Spleen (tissue), 11 donors: ENCODE results near the gene PAQR6. TPM values are rescaled to one million over a fixed set of nuclear protein-coding genes. Genes with fewer than 3 reads are reported as not detected.

Experiments used
- DNase-seq: peaks from one replicate; pipeline ENCODE4 v3.0.0-alpha.2; 2020
- H3K27ac ChIP-seq, 8 donors: fragments of 200-600 bp; sonication (generic) in 7 of 8; 1 replicate in 4 of 8; 2 replicates in 4 of 8; pipeline versions ENCODE4 v1.5.0 to v1.8.0; 2016 to 2021; ENCODE audit warnings: inconsistent platforms in 4 of 8, mild to moderate bottlenecking in 4 of 8, moderate library complexity in 1 of 8
- H3K27me3 ChIP-seq, 7 donors: fragments of 200-600 bp; sonication (generic) in 6 of 7; replicated peaks in 1 of 7; 1 replicate in 4 of 7; 2 replicates in 3 of 7; pipeline versions ENCODE4 v1.5.0 to v1.8.0; 2016 to 2021; ENCODE audit warnings: inconsistent platforms in 3 of 7, mild to moderate bottlenecking in 1 of 7
- H3K36me3 ChIP-seq, 6 donors: fragments of 200-600 bp; sonication (generic) in 5 of 6; 1 replicate in 4 of 6; 2 replicates in 2 of 6; pipeline versions ENCODE4 v1.5.0 to v1.8.0; 2016 to 2021; ENCODE audit warnings: inconsistent platforms in 2 of 6
- H3K4me1 ChIP-seq, 6 donors: fragments of 200-600 bp; sonication (generic) in 5 of 6; 1 replicate in 3 of 6; 2 replicates in 3 of 6; pipeline versions ENCODE4 v1.5.0 to v1.8.0; 2016 to 2021; ENCODE audit warnings: inconsistent platforms in 3 of 6
- H3K4me3 ChIP-seq, 8 donors: fragments of 200-600 bp; sonication (generic) in 7 of 8; 1 replicate in 4 of 8; 2 replicates in 4 of 8; pipeline versions ENCODE4 v1.5.0 to v1.8.0; 2016 to 2021; ENCODE audit warnings: inconsistent platforms in 4 of 8, mild to moderate bottlenecking in 4 of 8, moderate library complexity in 2 of 8
- H3K9me3 ChIP-seq, 8 donors: fragments of 200-600 bp; sonication (generic) in 7 of 8; 1 replicate in 4 of 8; 2 replicates in 4 of 8; pipeline versions ENCODE4 v1.5.0 to v1.8.0; 2016 to 2021; ENCODE audit warnings: inconsistent platforms in 4 of 8
- CTCF ChIP-seq, 11 experiments: fragments of 200-600 bp in 7 of 11; fragments of 450-650 bp in 4 of 11; sonication (generic) in 4 of 11; IDR thresholded peaks in 8 of 11; conservative IDR thresholded peaks in 3 of 11; 1 replicate in 7 of 11; 2 replicates in 4 of 11; pipeline versions ENCODE4 v1.4.0 to v1.8.0; 2016 to 2021; ENCODE audit warnings: antibody characterized with exemption in 11 of 11, inconsistent platforms in 4 of 11, mild to moderate bottlenecking in 1 of 11
- POLR2A ChIP-seq, 3 donors: fragments of 450-650 bp; IDR thresholded peaks; one replicate each; pipeline ENCODE4 v1.5.1; 2017; ENCODE audit warnings: antibody characterized with exemption in 3 of 3, mild to moderate bottlenecking in 1 of 3
- POLR2AphosphoS5 ChIP-seq, 3 donors: sonication (generic); formaldehyde crosslinking; IDR thresholded peaks; one replicate each; pipeline ENCODE4 v1.5.1; 2017; ENCODE audit warnings: antibody characterized with exemption in 3 of 3
- WGBS, 5 donors: extraction: QIAGEN DNeasy Blood & Tissue Kit in 3 of 5; methylation state at CpG; one replicate each; pipeline versions ENCODE4 v1.1.5 to v1.1.7; 2013 to 2018; 5-methylcytosine and 5-hydroxymethylcytosine counted together
- intact Hi-C: fragments of 100-400 bp; cut with DNase I; formaldehyde crosslinking; loops from one replicate; pipeline ENCODE4 v1.15.0; 2023; ENCODE audit warnings: low total_unique reads
- polyA plus RNA-seq, 3 donors: library from polyadenylated mRNA; stranded (reverse); fragments of 200-250 nt; gene quantifications; one replicate each; pipeline ENCODE4 v1.2.1, GENCODE V29; 2013
- total RNA-seq, 7 donors: library from RNA; depleted of rRNA in 3 of 7; stranded (reverse); fragments of >200 nt in 3 of 7; fragmentation: NEBNext Ultra II Directional in 4 of 7; extraction: Animal tissue kit (Norgen Biotek cat#: 25700) in 4 of 7; gene quantifications; one replicate each; pipeline versions ENCODE4 v1.1.0 to v1.2.1, GENCODE V29; 2016 to 2021
- donor health status: healthy with polysubstance abuse.
- donor health status: DM: no; HTN: no; CAD: no; lungs with moderate emphysema.
- donor health status: DM: no; HTN: no; CAD: no.
- donor health status: Bipolar disorder and iron deficiency.
- donor health status: healthy.
- donor health status: DM: no; HTN: no; CAD: no.
- donor health status: DM: yes; HTN: yes; CAD: no.

PAQR6 gene
- total and polyA plus RNA-seq, 10 donors, result 0.80 to 4.0 (median 2.0) TPM

GRCh38 chr1:156212833-156213643 is 34.8 kb downstream of the PAQR6 start, which contains the start of gene PMF1:
PMF1 (plus strand) TSS chr1:156213007; CDS start chr1:156213016, 9 bp downstream.
- WGBS, 5 donors, result 0% methylated on average over 34 to 61 of the region's 61 CpGs
- DNase-seq, result peak; percentile 98
- Histone ChIP-seq H3K36me3 (peaks cover 0 to 68% (median 18%) of the 10 kb centered on the region in 6 donors), H3K4me1 (peaks cover 24 to 59% (median 39%) of the 10 kb centered on the region in 6 donors), H3K27me3 (no peaks in the 10 kb centered on the region), H3K4me3 (peak within 1 kb of the TSS; percentile 38 to 82 (median 57)), H3K9me3 (no peaks in the 10 kb centered on the region), H3K27ac (peak within 1 kb of the TSS; percentile 93 to 99 (median 98))
- TF ChIP-seq POLR2A (IDR thresholded peaks at IDR 0.05) (no peak), CTCF (IDR thresholded peaks at IDR 0.05 in 8 of 11, conservative IDR thresholded peaks at IDR 0.05 in 3 of 11) (peak in 4 of 11 experiments; percentile 16 to 41 (median 31)), POLR2AphosphoS5 (IDR thresholded peaks at IDR 0.05) (peak; percentile 91 to 95 (median 95))
- intact Hi-C loops, result no loop called here

- no peak for DNase-seq
- 86 to 92% (median 90%) methylated on average over 9 of the region's 9 CpGs for WGBS, 5 donors
- Histone ChIP-seq H3K4me1 (peaks cover 22 to 49% (median 30%) of the 10 kb centered on the region in 6 donors), H3K36me3 (peaks cover 0 to 77% (median 25%) of the 10 kb centered on the region in 6 donors), H3K27ac (peak overlapping the region; percentile 93 to 99 (median 98)), H3K9me3 (no peaks in the 10 kb centered on the region), H3K4me3 (peak overlapping the region in 5 of 8 donors; percentile 53 to 82 (median 61)), H3K27me3 (no peaks in the 10 kb centered on the region)
- TF ChIP-seq POLR2AphosphoS5 (IDR thresholded peaks at IDR 0.05), result no peak
- intact Hi-C loops, result no loop called here
Measured at GRCh38 chr1:156212130-156212529, 35.7 kb downstream of the PAQR6 start.

- TF ChIP-seq POLR2A (IDR thresholded peaks at IDR 0.05), result no peak
- no peak for TF ChIP-seq CTCF (IDR thresholded peaks at IDR 0.05 in 8 of 11, conservative IDR thresholded peaks at IDR 0.05 in 3 of 11)
- TF ChIP-seq POLR2AphosphoS5 (IDR thresholded peaks at IDR 0.05), result no peak
- peaks cover 0 to 80% (median 29%) of the 10 kb centered on the region in 6 donors for H3K36me3 ChIP-seq
- no peaks in the 10 kb centered on the region for H3K9me3 ChIP-seq
- no peaks in the 10 kb centered on the region for H3K27me3 ChIP-seq
- H3K4me1 ChIP-seq, result peaks cover 19 to 41% (median 28%) of the 10 kb centered on the region in 6 donors
- H3K27ac ChIP-seq, result peak overlapping the region in 1 of 8 donors; percentile 99
- whole genome bisulfite sequencing, 5 donors, result 93 to 97% (median 94%) methylated on average over 3 of the region's 3 CpGs
- intact Hi-C loops, result no loop called here
- no peak for DNase-seq
- no peak overlapping the region for H3K4me3 ChIP-seq
Measured at GRCh38 chr1:156211243-156211642, 36.6 kb downstream of the PAQR6 start.

- no peaks in the 10 kb centered on the region for H3K27me3 ChIP-seq
- H3K4me1 ChIP-seq, result peaks cover 0 to 48% (median 33%) of the 10 kb centered on the region in 6 donors
- TF ChIP-seq POLR2A (IDR thresholded peaks at IDR 0.05) (no peak), CTCF (IDR thresholded peaks at IDR 0.05 in 8 of 11, conservative IDR thresholded peaks at IDR 0.05 in 3 of 11) (no peak), POLR2AphosphoS5 (IDR thresholded peaks at IDR 0.05) (no peak)
- no peak overlapping the region for H3K4me3 ChIP-seq
- peak overlapping the region in 1 of 8 donors; percentile 80 for H3K27ac ChIP-seq
- peaks cover 0 to 100% (median 45%) of the 10 kb centered on the region in 6 donors for H3K36me3 ChIP-seq
- 85 to 97% (median 87%) methylated on average over 3 of the region's 3 CpGs for WGBS, 5 donors
- no peaks in the 10 kb centered on the region for H3K9me3 ChIP-seq
- no peak for DNase-seq
- intact Hi-C loops, result no loop called here
Measured at GRCh38 chr1:156204686-156205085, 43.2 kb downstream of the PAQR6 start.
